Central memory CD8-positive, alpha-beta T cell (primary cell): ENCODE measurements around the gene TFAP2A.

Source experiments
- ATAC-seq: fragments of 150-1000 bp; cut with Tn5 transposase; replicated peaks from 2 replicates; pipeline ENCODE4 v1.10.0; 2022; ENCODE audit warnings: mild to moderate bottlenecking, moderate FRiP score, moderate number of reproducible peaks; ENCODE audit not compliant: poor library complexity, severe bottlenecking; ENCODE audit errors: extremely low read depth
- DNase-seq, 2 donors: peaks; one replicate each; pipeline ENCODE4 v3.0.0; 2021; ENCODE audit warnings: low spot score in 2 of 2
- H3K27ac Mint-ChIP-seq: one replicate; pipeline ENCODE4 v1.8.0; 2022; ENCODE audit warnings: low read depth, mild to moderate bottlenecking, moderate library complexity, mixed read lengths
- H3K27me3 Mint-ChIP-seq: one replicate; pipeline ENCODE4 v1.8.0; 2022; ENCODE audit warnings: mixed read lengths
- H3K36me3 Mint-ChIP-seq: one replicate; pipeline ENCODE4 v1.8.0; 2022; ENCODE audit warnings: mild to moderate bottlenecking, moderate library complexity, mixed read lengths; ENCODE audit not compliant: insufficient read depth
- H3K4me1 Mint-ChIP-seq: one replicate; pipeline ENCODE4 v1.8.0; 2022; ENCODE audit warnings: mixed read lengths
- H3K4me3 Mint-ChIP-seq: one replicate; pipeline ENCODE4 v1.8.0; 2022; ENCODE audit warnings: mild to moderate bottlenecking, moderate library complexity, mixed read lengths
- H3K9me3 Mint-ChIP-seq: one replicate; pipeline ENCODE4 v1.8.0; 2022; ENCODE audit warnings: mixed read lengths

The TFAP2A gene

DNA sequence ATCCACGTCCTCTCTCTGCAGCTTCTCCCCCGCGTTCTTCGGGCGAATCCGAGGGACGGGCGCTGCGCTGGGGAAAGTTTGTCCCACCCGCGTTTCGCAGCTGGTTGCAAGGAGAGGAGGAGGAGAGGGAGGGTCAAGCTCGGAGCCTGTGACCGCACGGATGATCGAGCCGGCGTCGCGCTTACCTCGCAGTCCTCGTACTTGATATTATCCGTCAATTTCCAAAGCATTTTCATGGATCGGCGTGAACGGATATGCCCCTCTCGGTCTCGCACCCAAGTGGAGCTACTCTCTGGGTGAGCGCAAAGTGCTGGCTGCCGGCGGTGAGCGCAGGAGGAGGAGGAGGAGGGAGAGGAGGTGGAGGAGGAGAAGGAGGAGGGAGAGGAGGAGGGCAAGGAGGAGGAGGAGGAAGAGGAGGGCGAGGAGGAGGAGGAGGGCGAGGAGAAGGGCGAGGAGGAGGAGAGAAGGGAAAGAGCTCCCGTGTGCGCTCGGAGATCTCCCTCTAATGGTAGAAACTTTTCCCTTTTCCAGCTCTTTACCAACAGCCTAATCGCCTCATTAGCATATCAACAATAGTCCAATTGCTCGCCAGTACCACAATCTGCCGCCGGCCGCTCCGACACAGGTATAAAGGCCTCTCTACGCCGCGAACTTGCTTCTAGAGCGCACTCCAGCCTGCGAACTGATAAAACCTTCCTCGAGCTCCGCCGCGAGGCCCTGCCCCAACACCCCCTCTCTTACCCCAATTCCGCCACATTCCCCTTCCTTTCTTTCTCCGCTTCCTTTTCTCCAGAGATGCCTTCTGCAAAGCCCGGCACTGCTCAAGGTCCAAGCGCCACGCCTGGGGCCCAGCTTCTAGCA, at the start of gene TFAP2A:
Gene TFAP2A (minus strand): TSS at position 319 of the 861 bp plus-strand sequence. CDS start 83 bp downstream, at position 236.
- Mint-ChIP-seq H3K4me3 (peak within 1 kb of the TSS; percentile 89), H3K27me3 (peaks cover 99% of the 10 kb centered on the region), H3K9me3 (peaks cover 10% of the 10 kb centered on the region), H3K27ac (peak within 1 kb of the TSS; percentile 79), H3K36me3 (peaks cover 36% of the 10 kb centered on the region), H3K4me1 (peaks cover 38% of the 10 kb centered on the region)
- ATAC-seq (no peak), DNase-seq (no peak)

GRCh38 chr6:10463491-10464481, 48.9 kb upstream of the TFAP2A start:
- no peaks in the 10 kb centered on the region for H3K9me3 Mint-ChIP-seq
- H3K27me3 Mint-ChIP-seq = peaks cover 10% of the 10 kb centered on the region

GRCh38 chr6:10463040-10463439, 48.2 kb upstream of the TFAP2A start:
- H3K36me3 Mint-ChIP-seq = no peaks in the 10 kb centered on the region
- no peak overlapping the region for H3K4me3 Mint-ChIP-seq
- no peaks in the 10 kb centered on the region for H3K4me1 Mint-ChIP-seq
- H3K27me3 Mint-ChIP-seq = peaks cover 17% of the 10 kb centered on the region
- no peak for ATAC-seq
- no peak overlapping the region for H3K27ac Mint-ChIP-seq
- DNase-seq = no peak
- no peaks in the 10 kb centered on the region for H3K9me3 Mint-ChIP-seq

More at GRCh38 chr6:10463491-10464481, 48.9 kb upstream of the TFAP2A start:
- Mint-ChIP-seq H3K36me3 (no peaks in the 10 kb centered on the region), H3K4me1 (no peaks in the 10 kb centered on the region), H3K4me3 (no peak overlapping the region), H3K27ac (no peak overlapping the region)
- ATAC-seq (no peak), DNase-seq (no peak)

- H3K27ac Mint-ChIP-seq = no peak overlapping the region
- DNase-seq (no peak), ATAC-seq (no peak)
- H3K27me3 Mint-ChIP-seq = peaks cover 24% of the 10 kb centered on the region
- H3K4me3 Mint-ChIP-seq = no peak overlapping the region
- H3K9me3 Mint-ChIP-seq = no peaks in the 10 kb centered on the region
- H3K4me1 Mint-ChIP-seq = no peaks in the 10 kb centered on the region
- no peaks in the 10 kb centered on the region for H3K36me3 Mint-ChIP-seq
Measured at GRCh38 chr6:10461850-10462249, 47.0 kb upstream of the TFAP2A start.

DNA sequence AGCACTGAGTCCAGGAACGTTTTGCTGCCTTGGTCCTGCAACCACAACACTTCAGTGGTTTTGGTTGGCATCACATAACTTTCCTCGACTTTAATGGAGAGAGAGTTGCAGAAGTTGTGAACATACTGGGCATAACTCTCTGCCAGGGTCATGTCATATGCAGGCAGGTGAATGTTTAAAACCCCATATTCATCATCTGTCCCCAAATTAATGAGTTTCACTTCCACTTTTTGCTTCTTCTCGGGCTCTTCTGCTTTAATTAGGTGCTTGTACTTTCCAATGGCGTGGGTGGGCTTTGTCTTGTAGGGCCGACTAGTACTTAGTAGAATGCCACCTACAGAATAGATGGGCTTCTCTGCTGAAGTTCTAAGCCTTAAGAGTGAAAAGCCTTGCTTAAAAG, 45.2 kb upstream of the TFAP2A start:
- Mint-ChIP-seq H3K36me3 (no peaks in the 10 kb centered on the region), H3K27me3 (peaks cover 33% of the 10 kb centered on the region), H3K4me1 (no peaks in the 10 kb centered on the region), H3K4me3 (no peak overlapping the region), H3K27ac (no peak overlapping the region), H3K9me3 (no peaks in the 10 kb centered on the region)
- DNase-seq (no peak), ATAC-seq (no peak)

GRCh38 chr6:10458287-10458686, 43.4 kb upstream of the TFAP2A start:
- no peak for ATAC-seq
- no peaks in the 10 kb centered on the region for H3K4me1 Mint-ChIP-seq
- H3K27ac Mint-ChIP-seq = no peak overlapping the region
- H3K27me3 Mint-ChIP-seq = peaks cover 33% of the 10 kb centered on the region
- no peaks in the 10 kb centered on the region for H3K36me3 Mint-ChIP-seq
- no peak overlapping the region for H3K4me3 Mint-ChIP-seq
- no peak for DNase-seq
- no peaks in the 10 kb centered on the region for H3K9me3 Mint-ChIP-seq

- H3K36me3 Mint-ChIP-seq = no peaks in the 10 kb centered on the region
- no peak overlapping the region for H3K27ac Mint-ChIP-seq
- no peaks in the 10 kb centered on the region for H3K9me3 Mint-ChIP-seq
- no peak for ATAC-seq
- DNase-seq = no peak
- H3K4me3 Mint-ChIP-seq = no peak overlapping the region
- no peaks in the 10 kb centered on the region for H3K4me1 Mint-ChIP-seq
- H3K27me3 Mint-ChIP-seq = peaks cover 43% of the 10 kb centered on the region
Measured at GRCh38 chr6:10453596-10453995, 38.7 kb upstream of the TFAP2A start.

GRCh38 chr6:10451828-10452509, 37.1 kb upstream of the TFAP2A start:
- ATAC-seq = no peak
- no peaks in the 10 kb centered on the region for H3K4me1 Mint-ChIP-seq

GRCh38 chr6:10451394-10451793, 36.5 kb upstream of the TFAP2A start:
- Mint-ChIP-seq H3K9me3 (no peaks in the 10 kb centered on the region), H3K4me3 (no peak overlapping the region), H3K27ac (no peak overlapping the region), H3K36me3 (no peaks in the 10 kb centered on the region), H3K4me1 (no peaks in the 10 kb centered on the region), H3K27me3 (peaks cover 39% of the 10 kb centered on the region)
- ATAC-seq (no peak), DNase-seq (no peak)

More at GRCh38 chr6:10451828-10452509, 37.1 kb upstream of the TFAP2A start:
- H3K9me3 Mint-ChIP-seq = no peaks in the 10 kb centered on the region
- H3K27me3 Mint-ChIP-seq = peaks cover 36% of the 10 kb centered on the region
- H3K27ac Mint-ChIP-seq = no peak overlapping the region
- DNase-seq = no peak
- H3K4me3 Mint-ChIP-seq = no peak overlapping the region
- H3K36me3 Mint-ChIP-seq = no peaks in the 10 kb centered on the region

DNA sequence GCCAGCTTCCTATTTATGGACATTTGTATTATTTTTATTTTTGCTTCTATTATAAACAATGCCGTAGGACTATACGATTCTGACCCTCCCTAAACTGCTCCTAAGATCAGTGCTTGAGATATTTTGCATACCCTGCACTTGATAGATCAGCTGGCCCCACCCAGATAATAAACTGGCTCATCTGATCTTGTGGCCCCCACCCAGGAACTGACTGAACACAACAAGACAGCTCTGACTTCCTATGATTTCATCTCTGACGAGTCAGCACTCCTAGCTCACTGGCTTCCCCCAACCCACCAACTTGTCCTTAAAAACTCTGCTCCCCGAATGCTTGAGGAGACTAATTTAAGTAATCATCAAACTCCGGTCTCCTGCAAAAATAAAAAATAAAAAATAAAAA, 34.9 kb upstream of the TFAP2A start:
- DNase-seq (no peak), ATAC-seq (no peak)
- H3K27me3 Mint-ChIP-seq = peaks cover 38% of the 10 kb centered on the region
- H3K4me1 Mint-ChIP-seq = no peaks in the 10 kb centered on the region
- H3K27ac Mint-ChIP-seq = no peak overlapping the region
- H3K4me3 Mint-ChIP-seq = no peak overlapping the region
- no peaks in the 10 kb centered on the region for H3K36me3 Mint-ChIP-seq
- H3K9me3 Mint-ChIP-seq = no peaks in the 10 kb centered on the region

DNA sequence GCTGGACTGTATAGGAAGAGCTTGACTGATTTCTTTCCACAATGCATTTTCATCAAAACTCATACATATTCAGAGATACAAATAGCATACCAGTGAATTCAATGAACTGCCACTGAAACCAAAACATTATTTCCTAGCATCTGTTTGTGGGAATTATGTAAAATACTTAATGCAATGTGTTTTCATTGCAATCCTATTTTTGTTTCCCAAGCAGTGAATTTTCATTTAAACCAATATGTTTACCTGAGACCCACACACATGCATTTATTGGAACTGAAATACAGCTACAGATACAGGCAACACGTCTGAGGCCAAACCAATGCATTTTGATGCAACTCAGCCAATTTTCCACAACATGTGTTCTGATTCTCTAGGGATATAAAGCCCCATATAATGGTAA, 33.2 kb upstream of the TFAP2A start:
- Mint-ChIP-seq H3K4me3 (no peak overlapping the region), H3K27me3 (peaks cover 55% of the 10 kb centered on the region), H3K36me3 (no peaks in the 10 kb centered on the region), H3K27ac (no peak overlapping the region), H3K4me1 (no peaks in the 10 kb centered on the region), H3K9me3 (no peaks in the 10 kb centered on the region)
- ATAC-seq = no peak
- no peak for DNase-seq

DNA sequence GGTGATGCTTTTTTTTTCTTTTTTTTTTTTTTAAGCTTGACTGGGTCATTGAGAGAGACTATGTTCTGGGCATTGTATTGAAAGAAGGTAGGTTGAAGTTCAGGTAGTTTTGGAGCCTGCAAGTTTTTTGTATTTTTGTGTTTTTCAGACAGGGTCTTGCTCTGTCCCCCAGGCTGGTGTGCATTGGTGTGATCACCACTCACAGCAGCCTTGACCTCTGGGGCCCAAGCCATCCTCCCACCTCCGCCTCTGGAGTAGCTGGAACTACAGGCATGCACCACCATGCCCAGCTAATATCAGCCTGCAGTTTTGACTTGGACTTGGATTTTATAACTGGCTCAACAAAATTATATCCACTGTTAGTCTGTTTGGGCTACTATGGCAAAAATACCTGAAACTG, 31.7 kb upstream of the TFAP2A start:
- no peaks in the 10 kb centered on the region for H3K36me3 Mint-ChIP-seq
- no peak overlapping the region for H3K4me3 Mint-ChIP-seq
- no peak overlapping the region for H3K27ac Mint-ChIP-seq
- no peaks in the 10 kb centered on the region for H3K9me3 Mint-ChIP-seq
- H3K27me3 Mint-ChIP-seq = peaks cover 65% of the 10 kb centered on the region
- H3K4me1 Mint-ChIP-seq = no peaks in the 10 kb centered on the region
- ATAC-seq = no peak
- no peak for DNase-seq
